GM18498 (cell line): Measurements from ENCODE around the gene HSPBAP1.
"Not testable (repeated sequence)": the region's sequence is repeated elsewhere in the genome, so short reads cannot be mapped to it uniquely, and the experiment has no call there.

ENCODE experiments used
- ATAC-seq: cut with Tn5 transposase; IDR thresholded peaks from one replicate; pipeline ENCODE4 v1.9.1; 2021; ENCODE audit warnings: mild to moderate bottlenecking, moderate library complexity; ENCODE audit not compliant: unreplicated experiment

Gene HSPBAP1

DNA sequence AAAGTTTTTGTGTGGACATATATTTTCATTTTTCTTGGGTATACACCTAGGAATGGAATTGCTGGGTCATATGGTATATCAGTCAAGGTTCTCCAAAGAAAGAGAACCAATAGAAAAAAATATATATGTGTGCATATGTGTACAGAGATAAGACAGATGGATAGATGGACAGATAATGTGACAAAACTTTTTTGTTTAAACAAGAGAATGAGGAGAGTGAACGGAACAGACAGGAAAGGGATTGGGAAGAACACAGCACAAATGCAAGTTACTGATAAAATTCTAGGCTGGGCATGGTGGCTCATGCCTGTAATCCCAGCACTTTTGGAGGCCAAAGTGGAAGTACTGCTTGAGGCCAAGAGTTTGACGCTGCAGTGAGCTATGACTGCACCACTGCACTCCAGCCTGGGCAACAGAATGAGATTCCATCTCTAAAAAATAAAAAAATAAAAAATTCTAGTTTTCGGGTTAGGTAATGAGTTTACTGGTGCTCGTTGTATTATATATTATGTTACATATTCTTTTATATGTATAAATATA is 50.0 kb downstream of the HSPBAP1 start:
- ATAC-seq, result no peak

DNA sequence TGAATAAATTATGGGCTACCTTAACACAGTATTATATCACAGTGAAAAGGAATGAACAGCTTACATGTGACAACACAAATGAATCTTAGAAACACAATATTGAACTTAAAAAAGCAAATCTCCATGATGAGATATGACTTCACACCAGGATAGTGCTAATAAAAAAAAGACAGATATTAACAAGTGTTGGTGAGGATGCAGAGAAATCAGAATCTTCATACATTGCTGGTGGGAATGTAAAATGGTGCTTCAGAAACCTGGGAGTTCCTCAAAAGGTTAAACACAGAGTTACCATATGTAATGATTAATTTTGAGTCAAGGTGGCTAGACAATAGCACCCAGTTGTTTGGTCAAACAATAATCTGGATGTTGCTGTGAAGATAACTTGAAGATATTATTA is 51.4 kb downstream of the HSPBAP1 start:
- ATAC-seq, result no peak

DNA sequence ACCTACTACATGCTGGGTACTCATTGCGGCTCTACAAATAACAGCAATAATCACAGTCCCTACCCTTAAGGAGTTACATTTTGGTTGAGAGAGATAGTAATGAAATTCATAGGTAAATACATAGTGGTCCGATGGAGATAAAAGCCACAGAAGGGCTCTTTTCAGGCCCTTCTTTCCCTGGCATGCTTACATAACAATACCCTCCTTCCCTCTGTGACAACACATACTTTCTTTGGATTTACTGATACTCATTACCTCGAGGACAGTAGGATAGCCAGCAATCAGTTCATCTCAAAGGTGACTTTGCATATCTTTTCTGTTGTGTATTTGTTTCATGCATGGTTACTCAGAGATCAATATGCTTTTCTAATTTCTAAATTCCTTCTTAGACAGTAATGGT is 54.5 kb downstream of the HSPBAP1 start:
- ATAC-seq, result no peak

- not testable (repeated sequence) for ATAC-seq
Observed at GRCh38 chr3:122732682-122733525, 60.7 kb downstream of the HSPBAP1 start.

GRCh38 chr3:122730240-122730639 is 63.4 kb downstream of the HSPBAP1 start:
- ATAC-seq, result no peak

GRCh38 chr3:122728756-122729514 is 64.7 kb downstream of the HSPBAP1 start:
- ATAC-seq, result no peak

DNA sequence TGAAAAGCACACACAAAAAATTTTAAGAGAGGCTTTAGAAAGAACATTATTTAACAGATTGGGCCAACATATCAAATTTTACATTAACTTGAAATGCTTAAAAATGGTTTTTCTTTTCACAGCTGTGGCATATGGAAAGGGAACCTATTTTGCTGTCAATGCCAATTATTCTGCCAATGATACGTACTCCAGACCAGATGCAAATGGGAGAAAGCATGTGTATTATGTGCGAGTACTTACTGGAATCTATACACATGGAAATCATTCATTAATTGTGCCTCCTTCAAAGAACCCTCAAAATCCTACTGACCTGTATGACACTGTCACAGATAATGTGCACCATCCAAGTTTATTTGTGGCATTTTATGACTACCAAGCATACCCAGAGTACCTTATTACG is 65.4 kb downstream of the HSPBAP1 start:
- ATAC-seq, result no peak

- ATAC-seq, result no peak
Observed at GRCh38 chr3:122727766-122728165, 65.9 kb downstream of the HSPBAP1 start.

DNA sequence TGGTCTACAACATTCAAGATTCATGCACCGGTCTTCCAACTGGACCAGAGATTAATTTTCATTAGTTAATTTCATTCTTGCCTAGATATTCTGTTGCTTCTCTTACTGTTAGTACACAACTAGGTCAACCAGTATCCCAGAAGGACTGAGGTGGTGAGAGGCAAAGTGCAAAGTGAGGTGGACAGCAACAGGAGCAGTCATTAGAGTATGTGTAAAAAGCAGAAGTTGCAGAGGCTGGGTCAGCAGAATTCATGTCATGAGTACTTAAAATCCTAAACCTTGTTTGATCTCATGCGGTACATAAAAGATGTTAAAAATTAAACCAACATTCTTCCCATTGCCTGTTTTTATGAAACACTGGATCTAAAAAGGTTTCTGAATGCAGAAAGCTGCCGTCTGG is 66.3 kb downstream of the HSPBAP1 start:
- no peak for ATAC-seq

GRCh38 chr3:122725106-122725505 is 68.5 kb downstream of the HSPBAP1 start:
- ATAC-seq, result no peak

GRCh38 chr3:122719273-122719921 is 74.2 kb downstream of the HSPBAP1 start:
- ATAC-seq, result no peak

- ATAC-seq, result no peak
Observed at GRCh38 chr3:122716667-122717066, 77.0 kb downstream of the HSPBAP1 start.

DNA sequence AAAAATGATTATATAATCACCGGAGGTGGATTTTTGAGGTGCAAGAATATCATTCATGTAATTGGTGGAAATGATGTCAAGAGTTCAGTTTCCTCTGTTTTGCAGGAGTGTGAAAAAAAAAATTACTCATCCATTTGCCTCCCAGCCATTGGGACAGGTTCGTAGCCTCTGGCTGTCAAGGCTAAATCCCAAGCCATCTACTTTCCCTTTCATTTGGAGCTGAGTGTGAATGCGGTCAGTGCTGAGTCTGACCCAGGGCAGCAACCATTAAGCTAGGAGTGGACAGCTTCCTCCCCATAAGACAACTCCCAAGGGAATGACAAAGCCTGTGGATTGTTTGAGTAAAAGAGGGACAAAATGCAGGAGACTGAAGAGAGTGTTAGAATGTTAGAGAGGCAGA is 79.4 kb downstream of the HSPBAP1 start:
- ATAC-seq, result no peak

DNA sequence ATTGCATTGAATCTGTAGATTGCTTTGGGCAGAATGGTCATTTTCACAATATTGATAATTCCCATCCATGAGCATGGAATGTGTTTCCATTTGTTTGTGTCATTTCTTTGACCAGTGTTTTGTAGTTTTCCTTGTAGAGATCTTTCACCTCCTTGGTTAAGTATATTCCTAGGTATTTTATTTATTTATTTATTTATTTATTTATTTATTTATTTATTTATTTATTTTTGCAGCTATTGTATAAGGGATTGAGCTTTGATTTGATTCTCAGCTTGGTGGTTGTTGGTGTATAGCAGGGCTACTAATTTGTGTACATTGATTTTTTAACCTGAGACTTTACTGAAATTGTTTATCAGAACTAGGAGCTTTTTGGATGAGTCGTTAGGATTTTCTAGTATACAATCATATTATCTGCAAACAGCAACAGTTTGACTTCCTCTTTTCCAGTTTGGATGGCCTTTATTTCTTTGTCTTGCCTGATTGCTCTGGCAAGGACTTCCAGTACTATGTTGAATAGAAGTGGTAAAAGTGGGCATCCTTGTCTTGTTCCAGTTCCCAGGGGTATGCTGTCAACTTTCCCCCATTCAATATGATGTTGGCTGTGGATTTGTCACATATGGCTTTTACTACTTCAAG is 82.9 kb downstream of the HSPBAP1 start:
- not testable (repeated sequence) for ATAC-seq

GRCh38 chr3:122705379-122705778 is 88.3 kb downstream of the HSPBAP1 start:
- ATAC-seq, result no peak

DNA sequence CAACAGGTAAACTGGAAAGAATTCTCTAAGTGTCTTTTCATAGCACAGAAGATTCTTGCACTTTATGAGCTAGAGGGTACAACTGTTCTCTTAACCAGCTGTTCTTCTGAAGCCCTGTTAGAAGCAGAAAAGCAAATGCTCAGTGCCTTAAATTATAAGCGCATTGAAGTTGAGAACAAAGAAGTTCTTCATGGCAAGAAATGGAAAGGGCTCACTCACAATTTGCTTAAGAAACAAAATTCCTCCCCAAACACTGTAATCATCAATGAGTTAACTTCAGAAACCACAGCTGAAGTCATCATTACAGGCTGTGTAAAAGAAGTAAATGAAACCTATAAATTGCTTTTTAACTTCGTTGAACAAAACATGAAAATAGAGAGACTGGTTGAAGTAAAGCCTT is 93.4 kb downstream of the HSPBAP1 start:
- ATAC-seq, result no peak

DNA sequence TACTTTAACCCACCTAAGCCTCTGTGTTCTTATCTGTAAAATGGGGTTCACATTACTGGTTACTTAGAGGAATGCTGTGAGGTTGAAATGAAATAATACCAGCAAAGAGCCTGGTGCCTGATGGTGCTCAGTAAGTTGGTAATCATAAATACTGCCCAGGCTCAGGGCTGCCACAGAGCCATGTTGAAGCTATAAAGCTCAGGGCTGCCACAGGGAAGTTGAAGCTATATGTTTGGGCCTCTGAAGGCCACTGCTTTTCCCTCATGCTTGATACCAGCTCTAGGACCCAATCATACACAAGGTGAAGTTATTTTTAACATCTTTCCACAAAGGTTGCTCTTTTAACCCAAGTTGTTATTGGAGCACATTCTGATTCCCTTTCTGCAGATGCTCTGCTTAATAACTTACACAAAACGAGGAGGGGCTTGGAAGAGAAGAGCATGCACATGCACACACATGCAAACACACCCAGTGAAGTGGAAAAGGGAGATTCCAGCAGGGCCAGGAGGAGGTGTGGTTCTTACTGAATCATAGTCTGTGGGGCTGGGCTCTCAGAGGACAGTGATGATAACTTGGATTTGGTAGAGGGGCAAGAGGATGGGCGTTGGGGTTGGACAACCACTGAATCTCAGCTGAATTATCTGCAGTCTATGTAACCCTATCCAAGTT is 95.5 kb downstream of the HSPBAP1 start:
- ATAC-seq, result peak; percentile 69

- no peak for ATAC-seq
Observed at GRCh38 chr3:122695927-122696561, 97.6 kb downstream of the HSPBAP1 start.

DNA sequence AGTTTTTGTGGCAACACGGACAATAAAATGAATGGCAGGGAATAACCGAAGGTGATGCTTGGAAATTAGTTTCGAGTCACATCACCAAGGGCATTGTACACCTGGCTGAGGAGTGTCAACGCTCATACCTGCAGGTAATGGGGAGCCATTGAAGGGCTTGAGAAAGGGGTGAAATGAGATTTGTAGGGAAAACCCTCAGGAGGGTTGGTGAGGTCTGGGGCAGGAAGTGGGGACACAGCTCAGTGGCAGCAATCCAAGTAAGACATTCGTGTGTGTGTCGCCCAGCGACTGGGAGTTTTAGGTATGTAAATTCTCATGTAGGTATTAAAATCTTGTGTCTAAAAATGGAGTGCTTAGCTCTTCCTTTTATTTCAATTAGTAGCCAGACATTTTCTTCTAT is 98.7 kb downstream of the HSPBAP1 start:
- peak; percentile 40 for ATAC-seq

DNA sequence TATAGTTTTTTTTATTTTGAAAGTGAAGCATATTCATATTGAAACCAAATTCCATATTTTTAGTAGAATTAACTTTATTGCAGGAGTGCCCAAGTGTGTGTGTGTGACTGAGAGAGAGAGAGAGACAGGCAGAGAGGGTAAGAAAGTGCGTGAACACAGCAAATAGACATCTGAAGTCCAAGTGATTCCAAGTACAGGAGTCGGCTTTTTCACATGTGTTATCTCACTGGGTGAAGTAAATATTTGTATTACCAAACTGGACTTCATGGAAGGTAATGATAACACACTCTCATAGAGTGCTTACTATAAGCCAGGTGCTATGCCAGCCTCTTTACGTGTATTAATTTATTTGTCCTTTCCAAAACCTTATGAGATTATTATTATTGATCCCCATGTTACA is 101.0 kb downstream of the HSPBAP1 start:
- no peak for ATAC-seq
